NCI-H69 (cell line): ENCODE measurements around the gene SALL2.

Source experiments
- DNase-seq: peaks from one replicate; lab custom pipeline; 2025; lab: John Stamatoyannopoulos, UW

The SALL2 gene

GRCh38 chr14:21527318-21527679 is 1.2 kb upstream of the SALL2 start:
- no peak for DNase-seq

- peak; percentile 66 for DNase-seq
Observed at GRCh38 chr14:21526672-21527317, 649 bp upstream of the SALL2 start.

- peak; percentile 66 for DNase-seq
Observed at GRCh38 chr14:21525571-21525961, 580 bp downstream of the SALL2 start.

GRCh38 chr14:21524575-21525490 is 1.3 kb downstream of the SALL2 start:
- no peak for DNase-seq

GRCh38 chr14:21523203-21523602 is 2.9 kb downstream of the SALL2 start:
- no peak for DNase-seq

GRCh38 chr14:21521501-21521900 is 4.6 kb downstream of the SALL2 start:
- DNase-seq = no peak

GRCh38 chr14:21520767-21521166 is 5.4 kb downstream of the SALL2 start:
- peak; percentile 33 for DNase-seq

- peak; percentile 9 for DNase-seq
Observed at GRCh38 chr14:21518725-21519124, 7.4 kb downstream of the SALL2 start.

GRCh38 chr14:21514341-21514740 is 11.8 kb downstream of the SALL2 start:
- DNase-seq = no peak

- DNase-seq = peak; percentile 100
Observed at GRCh38 chr14:21510735-21511657, 15.2 kb downstream of the SALL2 start, which contains the start of gene METTL3. Gene METTL3 (minus strand): TSS chr14:21511340. CDS start chr14:21511223, 117 bp downstream.

- DNase-seq = no peak
Observed at GRCh38 chr14:21509432-21510143, 16.6 kb downstream of the SALL2 start.

- DNase-seq = no peak
Observed at GRCh38 chr14:21506557-21506956, 19.6 kb downstream of the SALL2 start.

GRCh38 chr14:21505012-21505553 is 21.1 kb downstream of the SALL2 start:
- DNase-seq = no peak

- no peak for DNase-seq
Observed at GRCh38 chr14:21503376-21503775, 22.8 kb downstream of the SALL2 start.

- DNase-seq = no peak
Observed at GRCh38 chr14:21501568-21501967, 24.6 kb downstream of the SALL2 start.

GRCh38 chr14:21498540-21499526 is 27.3 kb downstream of the SALL2 start:
- peak; percentile 76 for DNase-seq

- no peak for DNase-seq
Observed at GRCh38 chr14:21496453-21496852, 29.7 kb downstream of the SALL2 start.

- no peak for DNase-seq
Observed at GRCh38 chr14:21494902-21495762, 31.0 kb downstream of the SALL2 start.

GRCh38 chr14:21486640-21487087 is 39.5 kb downstream of the SALL2 start:
- DNase-seq = no peak
